HEK293 (cell line): ENCODE results near the gene OTOL1.
A peak's percentile ranks its signal among the peaks of the same experiment; 100 is the strongest.

Experiments used
- CTCF ChIA-PET: fragments of 350-600 bp; formaldehyde crosslinking; extraction: SDS; loops from one replicate; lab custom pipeline; 2021; ENCODE audit warnings: antibody characterized with exemption; lab: Yijun Ruan, JAX
- POLR2A ChIA-PET: fragments of 300-600 bp; formaldehyde crosslinking; extraction: SDS; loops from one replicate; lab custom pipeline; 2020; ENCODE audit warnings: antibody characterized with exemption, inconsistent platforms; lab: Yijun Ruan, JAX
- H3K27ac ChIP-seq: fragments of 200-500 bp; sonication (Bioruptor generic); 2 replicates; pipeline ENCODE4 v1.5.1; 2014; ENCODE audit warnings: low read depth, low read length, control low read depth, inconsistent platforms; ENCODE audit errors: extremely low read depth
- H3K36me3 ChIP-seq, 2 experiments: fragments of 200-500 bp in 1 of 2; sonication (Bioruptor generic) in 1 of 2; 1 replicate in 1 of 2; 2 replicates in 1 of 2; pipeline ENCODE4 v1.5.1; 2014 to 2017; ENCODE audit warnings: inconsistent platforms in 2 of 2, low read length in 2 of 2; ENCODE audit not compliant: control insufficient read depth in 2 of 2, insufficient read depth in 1 of 2
- H3K4me1 ChIP-seq: fragments of 200-500 bp; sonication (Bioruptor generic); 2 replicates; pipeline ENCODE4 v1.5.1; 2014; ENCODE audit warnings: mild to moderate bottlenecking, low read length, inconsistent platforms; ENCODE audit not compliant: control insufficient read depth, insufficient read depth
- H3K4me3 ChIP-seq: 2 replicates; pipeline ENCODE4 v1.5.1; 2011; ENCODE audit warnings: low read depth, mild to moderate bottlenecking, control low read depth, low read length, moderate library complexity
- H3K9me3 ChIP-seq: fragments of 200-500 bp; sonication (Bioruptor generic); 2 replicates; pipeline ENCODE4 v1.5.1; 2014; ENCODE audit warnings: low read depth, low read length, inconsistent platforms; ENCODE audit not compliant: control insufficient read depth, insufficient read depth
- BCL11B ChIP-seq: fragments of 450-650 bp; formaldehyde crosslinking; IDR thresholded peaks from 2 replicates; pipeline ENCODE4 v1.5.1; 2016; ENCODE audit warnings: low read depth, missing biosample characterization, missing genetic modification characterization
- GFI1B ChIP-seq: fragments of 450-650 bp; formaldehyde crosslinking; IDR thresholded peaks from 2 replicates; pipeline ENCODE4 v1.5.1; 2016; ENCODE audit warnings: missing biosample characterization, missing genetic modification characterization
- KLF10 ChIP-seq: fragments of 450-650 bp; IDR thresholded peaks from 2 replicates; pipeline ENCODE4 v1.5.1; 2018; ENCODE audit warnings: missing biosample characterization, mild to moderate bottlenecking, missing genetic modification characterization
- WT1 ChIP-seq: fragments of 450-650 bp; formaldehyde crosslinking; IDR thresholded peaks from 2 replicates; pipeline ENCODE4 v1.5.1; 2016; ENCODE audit warnings: missing biosample characterization, missing genetic modification characterization
- ZNF155 ChIP-seq: fragments of 450-650 bp; formaldehyde crosslinking; IDR thresholded peaks from 2 replicates; pipeline ENCODE4 v1.5.1; 2016; ENCODE audit warnings: missing biosample characterization, missing genetic modification characterization
- ZNF184 ChIP-seq: fragments of 450-650 bp; IDR thresholded peaks from 2 replicates; pipeline ENCODE4 v1.5.1; 2018; ENCODE audit warnings: missing biosample characterization, mild to moderate bottlenecking, missing genetic modification characterization
- ZNF214 ChIP-seq: fragments of 450-650 bp; formaldehyde crosslinking; IDR thresholded peaks from 2 replicates; pipeline ENCODE4 v1.5.1; 2017; ENCODE audit warnings: missing biosample characterization, mild to moderate bottlenecking, missing genetic modification characterization, borderline replicate concordance
- ZNF350 ChIP-seq: fragments of 450-650 bp; formaldehyde crosslinking; IDR thresholded peaks from 2 replicates; pipeline ENCODE4 v1.5.0; 2017; ENCODE audit warnings: missing biosample characterization, mild to moderate bottlenecking, missing genetic modification characterization
- ZNF354C ChIP-seq: fragments of 450-650 bp; formaldehyde crosslinking; IDR thresholded peaks from 2 replicates; pipeline ENCODE4 v1.5.1; 2016; ENCODE audit warnings: missing biosample characterization, missing genetic modification characterization, low read depth, borderline replicate concordance
- ZNF510 ChIP-seq: fragments of 450-650 bp; formaldehyde crosslinking; IDR thresholded peaks from 2 replicates; pipeline ENCODE4 v1.5.1; 2018; ENCODE audit warnings: mild to moderate bottlenecking, missing genetic modification characterization, missing biosample characterization; ENCODE audit not compliant: insufficient replicate concordance
- ZNF529 ChIP-seq: fragments of 450-650 bp; formaldehyde crosslinking; IDR thresholded peaks from 2 replicates; pipeline ENCODE4 v1.5.1; 2017; ENCODE audit warnings: missing genetic modification characterization, missing biosample characterization; ENCODE audit not compliant: insufficient replicate concordance
- ZNF549 ChIP-seq: fragments of 450-650 bp; IDR thresholded peaks from 2 replicates; pipeline ENCODE4 v1.5.1; 2018; ENCODE audit warnings: missing biosample characterization, missing genetic modification characterization, mild to moderate bottlenecking, inconsistent platforms, moderate library complexity
- ZNF677 ChIP-seq: fragments of 450-650 bp; IDR thresholded peaks from 2 replicates; pipeline ENCODE4 v1.5.0; 2018; ENCODE audit warnings: missing biosample characterization, mild to moderate bottlenecking, missing genetic modification characterization, moderate library complexity
- ZNF76 ChIP-seq: fragments of 450-650 bp; formaldehyde crosslinking; IDR thresholded peaks from 2 replicates; pipeline ENCODE4; 2016; ENCODE audit warnings: low read depth, missing biosample characterization, missing genetic modification characterization, borderline replicate concordance
- ZNF830 ChIP-seq: fragments of 450-650 bp; IDR thresholded peaks from 2 replicates; pipeline ENCODE4 v1.5.0; 2018; ENCODE audit warnings: missing biosample characterization, missing genetic modification characterization, low read depth, mild to moderate bottlenecking, moderate library complexity
- ZSCAN16 ChIP-seq: fragments of 450-650 bp; formaldehyde crosslinking; IDR thresholded peaks from 2 replicates; pipeline ENCODE4 v1.5.1; 2016; ENCODE audit warnings: missing biosample characterization, missing genetic modification characterization
- ZSCAN23 ChIP-seq: fragments of 450-650 bp; formaldehyde crosslinking; IDR thresholded peaks from 2 replicates; pipeline ENCODE4 v1.5.1; 2016; ENCODE audit warnings: missing biosample characterization, missing genetic modification characterization
- TF ChIP-seq, protein P1 (sequence below): fragments of 450-650 bp; formaldehyde crosslinking; IDR thresholded peaks from 2 replicates; pipeline ENCODE4 v1.5.1; 2016; ENCODE audit warnings: missing biosample characterization, missing genetic modification characterization
- TF ChIP-seq, protein P2 (sequence below): fragments of 450-650 bp; formaldehyde crosslinking; IDR thresholded peaks from 2 replicates; pipeline ENCODE4 v1.5.1; 2016; ENCODE audit warnings: missing biosample characterization, missing genetic modification characterization
- TF ChIP-seq, protein P3 (sequence below): fragments of 450-650 bp; formaldehyde crosslinking; IDR thresholded peaks from 2 replicates; pipeline ENCODE4 v1.5.1; 2016; ENCODE audit warnings: missing biosample characterization, missing genetic modification characterization
- TF ChIP-seq, protein P4 (sequence below): fragments of 450-650 bp; formaldehyde crosslinking; IDR thresholded peaks from 2 replicates; pipeline ENCODE4 v1.5.1; 2016; ENCODE audit warnings: missing biosample characterization, missing genetic modification characterization

OTOL1 gene

DNA sequence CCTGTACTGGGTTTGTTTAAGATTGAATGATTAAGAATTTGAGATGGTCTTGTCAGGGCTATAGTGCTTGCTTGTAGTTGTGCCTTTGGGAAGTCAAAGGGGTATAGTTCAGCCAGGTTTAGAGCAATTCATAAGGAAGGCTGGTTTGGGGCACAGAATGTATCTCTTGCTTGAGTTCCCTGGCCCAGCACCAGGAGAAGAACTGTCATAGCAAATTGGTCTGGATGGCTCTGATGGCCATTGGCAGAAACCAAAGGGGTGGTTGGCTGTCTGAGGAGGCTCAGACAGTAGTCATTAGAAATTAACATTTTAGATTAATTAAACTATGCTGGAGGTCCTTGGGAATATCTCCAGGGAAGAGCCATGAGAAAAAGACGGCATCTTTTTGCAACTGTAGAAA lies 25.4 kb upstream of the OTOL1 start (continued):
- no peak for TF ChIP-seq WT1
- TF ChIP-seq BCL11B (tag by site-specific recombination), result no peak
- TF ChIP-seq ZNF350 (tag by site-specific recombination), result no peak

DNA sequence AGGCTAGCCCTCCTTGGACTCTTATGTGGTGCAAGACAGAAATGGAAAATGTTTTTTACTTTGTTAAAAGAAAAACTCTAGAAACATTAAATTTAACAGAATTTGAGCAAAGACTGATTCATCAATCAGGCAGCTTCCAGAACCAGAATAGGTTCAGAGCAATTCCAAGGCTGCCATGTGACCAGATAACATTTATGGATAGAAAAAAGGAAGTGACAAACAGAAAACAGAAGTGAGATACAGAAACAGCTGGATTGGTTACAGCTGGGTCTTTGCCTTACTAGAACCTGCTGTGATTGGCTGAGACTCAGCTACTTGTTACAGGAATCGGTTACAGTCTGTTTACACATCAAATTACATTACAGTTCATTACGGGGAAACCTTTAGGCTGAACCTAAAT lies 22.5 kb upstream of the OTOL1 start:
- no peak overlapping the region for H3K27ac ChIP-seq
- no peaks in the 10 kb centered on the region for H3K36me3 ChIP-seq
- no peaks in the 10 kb centered on the region for H3K4me1 ChIP-seq
- TF ChIP-seq ZNF549 (peak; percentile 57; the same call in 1 of the 2 replicates), ZNF510 (tag by site-specific recombination) (no peak)
- CTCF ChIA-PET, result no interaction called here
- no peak overlapping the region for H3K4me3 ChIP-seq
- no peaks in the 10 kb centered on the region for H3K9me3 ChIP-seq
- POLR2A ChIA-PET, result no interaction called here

DNA sequence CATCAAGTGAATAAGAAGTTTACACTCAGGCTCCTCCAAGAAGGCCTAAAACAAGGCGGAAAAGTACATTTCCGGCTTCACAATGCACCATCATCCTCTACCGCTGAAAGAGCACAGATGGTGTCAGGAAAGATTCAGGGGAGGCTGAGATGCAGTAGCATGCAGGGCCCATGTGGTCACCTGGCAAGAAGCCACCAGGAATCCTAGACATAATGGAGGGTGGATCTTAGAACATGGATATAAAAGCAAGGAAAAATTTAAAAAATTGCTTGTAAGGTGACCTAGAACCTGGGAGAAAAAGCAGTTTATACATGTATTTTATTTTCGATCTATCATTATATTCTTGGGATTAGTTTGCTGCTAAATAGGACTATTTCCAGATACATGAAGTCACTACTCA lies 21.9 kb upstream of the OTOL1 start:
- H3K4me1 ChIP-seq, result no peaks in the 10 kb centered on the region
- no peaks in the 10 kb centered on the region for H3K9me3 ChIP-seq
- TF ChIP-seq, protein P1, sequence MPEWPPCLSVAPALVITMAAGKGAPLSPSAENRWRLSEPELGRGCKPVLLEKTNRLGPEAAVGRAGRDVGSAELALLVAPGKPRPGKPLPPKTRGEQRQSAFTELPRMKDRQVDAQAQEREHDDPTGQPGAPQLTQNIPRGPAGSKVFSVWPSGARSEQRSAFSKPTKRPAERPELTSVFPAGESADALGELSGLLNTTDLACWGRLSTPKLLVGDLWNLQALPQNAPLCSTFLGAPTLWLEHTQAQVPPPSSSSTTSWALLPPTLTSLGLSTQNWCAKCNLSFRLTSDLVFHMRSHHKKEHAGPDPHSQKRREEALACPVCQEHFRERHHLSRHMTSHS (tag by site-specific recombination), result no peak
- TF ChIP-seq, protein P2, sequence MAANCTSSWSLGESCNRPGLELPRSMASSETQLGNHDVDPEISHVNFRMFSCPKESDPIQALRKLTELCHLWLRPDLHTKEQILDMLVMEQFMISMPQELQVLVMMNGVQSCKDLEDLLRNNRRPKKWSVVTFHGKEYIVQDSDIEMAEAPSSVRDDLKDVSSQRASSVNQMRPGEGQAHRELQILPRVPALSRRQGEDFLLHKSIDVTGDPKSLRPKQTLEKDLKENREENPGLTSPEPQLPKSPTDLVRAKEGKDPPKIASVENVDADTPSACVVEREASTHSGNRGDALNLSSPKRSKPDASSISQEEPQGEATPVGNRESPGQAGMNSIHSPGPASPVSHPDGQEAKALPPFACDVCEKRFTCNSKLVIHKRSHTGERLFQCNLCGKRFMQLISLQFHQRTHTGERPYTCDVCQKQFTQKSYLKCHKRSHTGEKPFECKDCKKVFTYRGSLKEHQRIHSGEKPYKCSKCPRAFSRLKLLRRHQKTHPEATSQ (tag by site-specific recombination), result no peak
- ChIA-PET CTCF (no interaction called here), POLR2A (no interaction called here)
- H3K27ac ChIP-seq, result no peak overlapping the region
- no peak overlapping the region for H3K4me3 ChIP-seq
- H3K36me3 ChIP-seq, result no peaks in the 10 kb centered on the region

DNA sequence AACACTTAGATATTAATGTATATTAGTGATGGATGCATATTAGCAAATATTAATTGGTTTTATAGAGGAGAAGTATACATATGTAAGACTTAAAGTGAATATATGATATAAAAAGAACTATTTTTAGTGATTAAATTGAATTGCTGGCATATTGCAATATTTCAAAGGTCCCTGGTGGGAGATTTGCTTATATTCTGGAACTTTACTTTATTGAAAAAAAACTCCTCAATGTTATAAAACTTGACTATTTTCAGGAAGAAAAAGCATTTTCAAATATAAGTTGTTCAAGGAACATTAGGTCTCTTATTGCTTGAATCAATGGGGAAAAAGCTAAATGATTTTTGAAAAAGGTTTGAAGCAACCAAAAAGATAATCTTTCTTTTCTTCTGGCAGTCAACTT lies 21.4 kb upstream of the OTOL1 start:
- ChIA-PET POLR2A (no interaction called here), CTCF (no interaction called here)
- Histone ChIP-seq H3K27ac (no peak overlapping the region), H3K4me1 (no peaks in the 10 kb centered on the region), H3K9me3 (no peaks in the 10 kb centered on the region), H3K36me3 (no peaks in the 10 kb centered on the region), H3K4me3 (no peak overlapping the region)
- TF ChIP-seq ZNF354C (tag by site-specific recombination) (no peak), ZNF76 (tag by site-specific recombination) (no peak), ZSCAN23 (tag by site-specific recombination) (no peak), ZSCAN16 (tag by site-specific recombination) (no peak), ZNF184 (no peak), ZNF677 (tag by site-specific recombination) (no peak), ZNF830 (tag by site-specific recombination) (no peak), ZNF529 (tag by site-specific recombination) (no peak), KLF10 (tag by site-specific recombination) (no peak), GFI1B (tag by site-specific recombination) (no peak), ZNF214 (tag by site-specific recombination) (no peak), ZNF155 (tag by site-specific recombination) (no peak)
- TF ChIP-seq, protein P1 (tag by site-specific recombination), result no peak
- TF ChIP-seq, protein P3, sequence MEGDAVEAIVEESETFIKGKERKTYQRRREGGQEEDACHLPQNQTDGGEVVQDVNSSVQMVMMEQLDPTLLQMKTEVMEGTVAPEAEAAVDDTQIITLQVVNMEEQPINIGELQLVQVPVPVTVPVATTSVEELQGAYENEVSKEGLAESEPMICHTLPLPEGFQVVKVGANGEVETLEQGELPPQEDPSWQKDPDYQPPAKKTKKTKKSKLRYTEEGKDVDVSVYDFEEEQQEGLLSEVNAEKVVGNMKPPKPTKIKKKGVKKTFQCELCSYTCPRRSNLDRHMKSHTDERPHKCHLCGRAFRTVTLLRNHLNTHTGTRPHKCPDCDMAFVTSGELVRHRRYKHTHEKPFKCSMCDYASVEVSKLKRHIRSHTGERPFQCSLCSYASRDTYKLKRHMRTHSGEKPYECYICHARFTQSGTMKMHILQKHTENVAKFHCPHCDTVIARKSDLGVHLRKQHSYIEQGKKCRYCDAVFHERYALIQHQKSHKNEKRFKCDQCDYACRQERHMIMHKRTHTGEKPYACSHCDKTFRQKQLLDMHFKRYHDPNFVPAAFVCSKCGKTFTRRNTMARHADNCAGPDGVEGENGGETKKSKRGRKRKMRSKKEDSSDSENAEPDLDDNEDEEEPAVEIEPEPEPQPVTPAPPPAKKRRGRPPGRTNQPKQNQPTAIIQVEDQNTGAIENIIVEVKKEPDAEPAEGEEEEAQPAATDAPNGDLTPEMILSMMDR (tag by site-specific recombination), result no peak
- TF ChIP-seq, protein P4, sequence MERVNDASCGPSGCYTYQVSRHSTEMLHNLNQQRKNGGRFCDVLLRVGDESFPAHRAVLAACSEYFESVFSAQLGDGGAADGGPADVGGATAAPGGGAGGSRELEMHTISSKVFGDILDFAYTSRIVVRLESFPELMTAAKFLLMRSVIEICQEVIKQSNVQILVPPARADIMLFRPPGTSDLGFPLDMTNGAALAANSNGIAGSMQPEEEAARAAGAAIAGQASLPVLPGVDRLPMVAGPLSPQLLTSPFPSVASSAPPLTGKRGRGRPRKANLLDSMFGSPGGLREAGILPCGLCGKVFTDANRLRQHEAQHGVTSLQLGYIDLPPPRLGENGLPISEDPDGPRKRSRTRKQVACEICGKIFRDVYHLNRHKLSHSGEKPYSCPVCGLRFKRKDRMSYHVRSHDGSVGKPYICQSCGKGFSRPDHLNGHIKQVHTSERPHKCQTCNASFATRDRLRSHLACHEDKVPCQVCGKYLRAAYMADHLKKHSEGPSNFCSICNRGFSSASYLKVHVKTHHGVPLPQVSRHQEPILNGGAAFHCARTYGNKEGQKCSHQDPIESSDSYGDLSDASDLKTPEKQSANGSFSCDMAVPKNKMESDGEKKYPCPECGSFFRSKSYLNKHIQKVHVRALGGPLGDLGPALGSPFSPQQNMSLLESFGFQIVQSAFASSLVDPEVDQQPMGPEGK (tag by site-specific recombination), result no peak
